ENCODE data around the gene KCNC3.

The KCNC3 gene

GRCh38 chr19:50300814-50301606 is 28.2 kb downstream of the KCNC3 start:
- Histone ChIP-seq H3K4me1 (ENCODE audit: control insufficient read depth, low read length) (peaks cover 7% of the 10 kb centered on the region), H3K9me3 (ENCODE audit: control insufficient read depth, insufficient read depth, low read length) (no peaks in the 10 kb centered on the region), H3K9me2 (replicated peaks; ENCODE audit: control insufficient read depth, low read length) (no peaks in the 10 kb centered on the region), H3K27me3 (ENCODE audit: control insufficient read depth, low read length) (peaks cover 14% of the 10 kb centered on the region), H3K27ac (ENCODE audit: low read depth, low read length) (no peak overlapping the region), H4K20me1 (ENCODE audit: control insufficient read depth, insufficient read depth, low read depth, low read length) (no peaks in the 10 kb centered on the region), H3K4me2 (ENCODE audit: low read length) (no peak overlapping the region), H3K36me3 (ENCODE audit: control insufficient read depth, low read length) (no peaks in the 10 kb centered on the region), H3K4me3 (ENCODE audit: low read length) (no peak overlapping the region), H3K79me2 (ENCODE audit: control insufficient read depth, low read length) (no peaks in the 10 kb centered on the region), H3F3A (ENCODE audit: control insufficient read depth, insufficient read depth) (no peaks in the 10 kb centered on the region)
- TF ChIP-seq EZH2phosphoT487 (IDR thresholded peaks at IDR 0.05; ENCODE audit: borderline replicate concordance, low read length): no peak
- no peak for TF ChIP-seq CTCF (IDR thresholded peaks at IDR 0.05; ENCODE audit: low read depth, low read length, poor library complexity, severe bottlenecking)

- Histone ChIP-seq H3K36me3 (ENCODE audit: control insufficient read depth, low read length) (no peaks in the 10 kb centered on the region), H3K9me3 (ENCODE audit: control insufficient read depth, insufficient read depth, low read length) (no peaks in the 10 kb centered on the region), H3K27me3 (ENCODE audit: control insufficient read depth, low read length) (peaks cover 14% of the 10 kb centered on the region), H3K4me2 (ENCODE audit: low read length) (no peak overlapping the region), H4K20me1 (ENCODE audit: control insufficient read depth, insufficient read depth, low read depth, low read length) (no peaks in the 10 kb centered on the region), H3K4me3 (ENCODE audit: low read length) (no peak overlapping the region), H3K79me2 (ENCODE audit: control insufficient read depth, low read length) (no peaks in the 10 kb centered on the region), H3F3A (ENCODE audit: control insufficient read depth, insufficient read depth) (no peaks in the 10 kb centered on the region), H3K9me2 (replicated peaks; ENCODE audit: control insufficient read depth, low read length) (no peaks in the 10 kb centered on the region), H3K27ac (ENCODE audit: low read depth, low read length) (no peak overlapping the region), H3K4me1 (ENCODE audit: control insufficient read depth, low read length) (peaks cover 7% of the 10 kb centered on the region)
- no peak for TF ChIP-seq CTCF (IDR thresholded peaks at IDR 0.05; ENCODE audit: low read depth, low read length, poor library complexity, severe bottlenecking)
- TF ChIP-seq EZH2phosphoT487 (IDR thresholded peaks at IDR 0.05; ENCODE audit: borderline replicate concordance, low read length): no peak
Observed at GRCh38 chr19:50300051-50300450, 29.1 kb downstream of the KCNC3 start.

- Histone ChIP-seq H3K27ac (ENCODE audit: low read depth, low read length) (no peak overlapping the region), H3K4me1 (ENCODE audit: control insufficient read depth, low read length) (peaks cover 7% of the 10 kb centered on the region), H3K79me2 (ENCODE audit: control insufficient read depth, low read length) (no peaks in the 10 kb centered on the region), H4K20me1 (ENCODE audit: control insufficient read depth, insufficient read depth, low read depth, low read length) (no peaks in the 10 kb centered on the region), H3K9me3 (ENCODE audit: control insufficient read depth, insufficient read depth, low read length) (no peaks in the 10 kb centered on the region), H3K9me2 (replicated peaks; ENCODE audit: control insufficient read depth, low read length) (no peaks in the 10 kb centered on the region), H3F3A (ENCODE audit: control insufficient read depth, insufficient read depth) (no peaks in the 10 kb centered on the region), H3K27me3 (ENCODE audit: control insufficient read depth, low read length) (no peaks in the 10 kb centered on the region; the same call in 1 of the 2 replicates), H3K36me3 (ENCODE audit: control insufficient read depth, low read length) (no peaks in the 10 kb centered on the region), H3K4me3 (ENCODE audit: low read length) (no peak overlapping the region), H3K4me2 (ENCODE audit: low read length) (no peak overlapping the region)
- TF ChIP-seq EZH2phosphoT487 (IDR thresholded peaks at IDR 0.05; ENCODE audit: borderline replicate concordance, low read length) (no peak), CTCF (IDR thresholded peaks at IDR 0.05; ENCODE audit: low read depth, low read length, poor library complexity, severe bottlenecking) (no peak)
Observed at GRCh38 chr19:50293263-50294004, 35.7 kb downstream of the KCNC3 start.

Measured in DOHH2 (cell line).